C4-2B (cell line): ENCODE results near the gene OGA.

Experiments
- ZFX ChIP-seq: fragments of 450-650 bp; IDR thresholded peaks from 2 replicates; pipeline ENCODE4 v1.6.1; 2017
- TF ChIP-seq, protein P1 (sequence below): fragments of 450-650 bp; conservative IDR thresholded peaks from 2 replicates; pipeline ENCODE4 v1.5.1; 2017; ENCODE audit warnings: mild to moderate bottlenecking

DNA sequence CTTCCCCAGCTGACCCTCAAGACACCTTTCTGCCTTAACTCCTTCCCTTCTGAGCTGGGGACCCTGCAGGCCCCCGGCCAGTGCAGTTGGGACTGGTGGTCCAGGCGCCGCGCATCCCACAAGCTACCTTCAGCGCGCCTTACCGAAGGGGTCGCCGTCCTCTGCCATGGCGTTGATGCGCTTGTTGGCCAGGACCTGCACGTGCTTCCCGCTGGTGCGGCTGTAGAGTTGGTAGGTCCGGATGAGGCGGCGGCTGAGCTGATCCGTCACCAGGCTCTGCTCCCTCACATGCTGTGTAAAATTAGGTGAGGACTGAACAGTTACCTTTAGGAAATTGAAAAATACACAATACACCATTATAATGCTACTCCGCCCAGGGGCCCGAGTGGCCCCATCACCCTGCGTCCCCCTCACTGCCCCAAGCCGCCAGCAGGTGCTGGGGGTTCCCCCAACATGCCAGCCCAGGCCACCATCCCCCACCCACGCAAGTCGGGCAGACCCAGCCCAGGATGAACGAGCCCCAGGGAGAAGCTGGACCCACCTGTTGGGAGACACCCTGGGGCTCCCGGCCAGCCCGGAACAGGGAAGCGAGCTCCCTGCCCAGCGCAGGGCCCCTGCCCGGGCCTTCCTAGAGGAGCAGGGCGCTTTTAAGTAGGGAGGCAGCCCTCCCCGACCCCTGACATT lies 43.5 kb downstream of the OGA start:
- TF ChIP-seq, protein P1, sequence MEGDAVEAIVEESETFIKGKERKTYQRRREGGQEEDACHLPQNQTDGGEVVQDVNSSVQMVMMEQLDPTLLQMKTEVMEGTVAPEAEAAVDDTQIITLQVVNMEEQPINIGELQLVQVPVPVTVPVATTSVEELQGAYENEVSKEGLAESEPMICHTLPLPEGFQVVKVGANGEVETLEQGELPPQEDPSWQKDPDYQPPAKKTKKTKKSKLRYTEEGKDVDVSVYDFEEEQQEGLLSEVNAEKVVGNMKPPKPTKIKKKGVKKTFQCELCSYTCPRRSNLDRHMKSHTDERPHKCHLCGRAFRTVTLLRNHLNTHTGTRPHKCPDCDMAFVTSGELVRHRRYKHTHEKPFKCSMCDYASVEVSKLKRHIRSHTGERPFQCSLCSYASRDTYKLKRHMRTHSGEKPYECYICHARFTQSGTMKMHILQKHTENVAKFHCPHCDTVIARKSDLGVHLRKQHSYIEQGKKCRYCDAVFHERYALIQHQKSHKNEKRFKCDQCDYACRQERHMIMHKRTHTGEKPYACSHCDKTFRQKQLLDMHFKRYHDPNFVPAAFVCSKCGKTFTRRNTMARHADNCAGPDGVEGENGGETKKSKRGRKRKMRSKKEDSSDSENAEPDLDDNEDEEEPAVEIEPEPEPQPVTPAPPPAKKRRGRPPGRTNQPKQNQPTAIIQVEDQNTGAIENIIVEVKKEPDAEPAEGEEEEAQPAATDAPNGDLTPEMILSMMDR: no peak
- no peak for TF ChIP-seq ZFX
